ENCODE results near the gene HABP4.

HABP4 gene

GRCh38 chr9:96436063-96436455 lies 13.9 kb upstream of the HABP4 start:
- no peak for DNase-seq

GRCh38 chr9:96436456-96437126 lies 13.4 kb upstream of the HABP4 start:
- no peak for DNase-seq

- DNase-seq = no peak
Observed at GRCh38 chr9:96437454-96437853, 12.5 kb upstream of the HABP4 start.

- DNase-seq = no peak
Observed at GRCh38 chr9:96440671-96441199, 9.2 kb upstream of the HABP4 start.

GRCh38 chr9:96441798-96442445 lies 8.0 kb upstream of the HABP4 start:
- DNase-seq = no peak

GRCh38 chr9:96442491-96442890 lies 7.5 kb upstream of the HABP4 start:
- DNase-seq = no peak

- DNase-seq = no peak
Observed at GRCh38 chr9:96447406-96447805, 2.6 kb upstream of the HABP4 start.

- no peak for DNase-seq
Observed at GRCh38 chr9:96448546-96449170, 1.3 kb upstream of the HABP4 start.

DNA sequence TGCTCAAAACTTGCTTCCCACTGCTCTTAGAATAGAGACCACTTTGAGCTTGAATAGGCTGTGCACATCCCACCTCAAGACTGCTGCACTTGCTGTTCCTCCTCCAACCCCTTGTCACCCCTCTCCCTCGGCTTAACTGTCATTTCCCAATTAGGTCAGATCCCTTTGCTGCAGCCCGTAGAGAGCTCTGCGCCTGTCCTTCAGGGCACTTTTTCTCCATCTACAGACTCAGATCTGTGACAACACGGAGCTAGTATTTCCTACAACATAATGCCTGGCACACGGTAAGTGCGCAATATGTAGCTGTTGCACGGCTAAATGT lies 485 bp upstream of the HABP4 start:
- no peak for DNase-seq

DNA sequence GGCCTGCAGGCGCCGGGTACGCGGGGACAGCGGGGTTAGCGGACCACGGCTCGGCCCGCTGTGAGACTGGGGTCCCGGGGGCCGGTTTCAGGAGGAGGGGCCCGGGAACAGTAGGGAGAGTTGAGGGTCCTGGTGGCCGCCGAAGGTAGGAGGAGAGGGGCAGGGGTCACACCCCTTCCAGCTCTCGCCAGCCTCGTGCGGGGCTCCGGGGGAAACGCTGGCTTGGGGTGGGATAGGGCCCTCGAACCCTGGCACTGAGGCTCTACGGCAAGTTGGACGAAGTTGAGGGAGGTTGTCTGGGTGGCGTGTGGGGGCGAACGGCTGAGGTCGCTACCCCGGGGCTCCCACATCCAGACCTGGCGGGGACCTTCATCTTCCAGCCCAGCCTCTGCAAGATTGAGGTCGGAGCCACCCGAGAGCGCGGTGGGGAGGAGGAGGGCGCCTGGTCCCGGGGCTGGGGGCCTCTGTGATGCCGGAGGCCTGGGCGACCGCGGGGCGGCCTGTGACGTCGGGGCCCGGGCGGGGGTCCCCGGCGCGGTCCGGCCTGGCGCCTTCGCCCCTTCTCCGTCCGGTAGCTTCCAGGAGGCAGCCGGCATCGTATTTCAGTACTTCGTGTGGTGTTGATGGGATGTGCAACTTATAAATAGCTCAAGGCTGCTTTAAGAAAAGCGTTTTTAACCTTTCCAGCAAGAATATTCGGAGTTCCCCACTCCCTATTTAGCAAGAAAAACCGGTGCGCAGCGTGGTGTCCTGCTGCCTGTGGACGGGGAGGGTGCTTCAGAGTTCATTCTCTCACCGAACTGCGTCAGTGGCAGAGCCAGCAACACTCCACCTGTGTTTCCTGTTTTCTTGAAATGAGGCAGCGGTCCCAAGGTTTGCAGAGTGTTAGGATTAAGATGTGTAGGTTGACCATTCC lies 902 bp downstream of the HABP4 start:
- DNase-seq = peak; percentile 58

DNA sequence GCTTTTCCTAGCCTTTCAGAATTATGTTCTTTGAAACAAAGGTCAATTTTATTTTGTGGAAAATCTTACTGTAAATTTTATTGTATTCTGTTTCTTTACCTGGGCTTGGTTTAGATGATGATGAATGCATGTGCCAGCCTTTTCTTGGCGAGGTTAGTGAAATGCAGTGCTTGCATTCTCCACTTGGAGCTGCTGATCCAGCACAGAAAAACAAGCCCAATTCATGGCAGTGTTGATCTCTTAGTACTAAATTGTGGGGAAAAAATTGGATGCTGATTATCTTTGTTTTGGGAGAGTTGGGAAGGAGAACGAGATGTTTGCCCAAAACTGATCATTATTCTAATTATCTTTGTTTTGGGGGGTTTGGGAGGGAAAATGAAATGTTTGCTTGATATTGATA lies 3.7 kb downstream of the HABP4 start:
- no peak for DNase-seq

DNA sequence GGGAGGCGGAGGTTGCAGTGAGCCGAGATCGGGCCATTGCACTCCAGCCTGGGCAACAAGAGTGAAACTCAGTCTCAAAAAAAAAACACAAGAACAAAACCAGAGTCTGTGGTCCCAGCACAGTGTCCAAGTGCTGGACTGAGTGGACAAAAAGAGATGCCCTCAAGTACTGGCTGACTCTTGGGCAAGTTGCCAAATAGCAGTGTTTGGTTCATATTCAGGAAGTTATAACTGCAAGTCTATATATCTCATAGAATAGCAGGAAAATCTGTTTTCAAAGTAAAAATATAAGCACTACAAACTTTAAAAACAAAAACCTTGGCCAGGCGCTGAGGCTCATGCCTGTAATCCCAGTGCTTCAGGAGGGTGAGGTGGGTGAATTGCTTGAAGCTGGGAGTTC lies 7.3 kb downstream of the HABP4 start:
- DNase-seq = no peak

GRCh38 chr9:96458226-96458625 lies 8.3 kb downstream of the HABP4 start:
- DNase-seq = no peak

GRCh38 chr9:96459268-96460007 lies 9.5 kb downstream of the HABP4 start:
- DNase-seq = no peak

DNA sequence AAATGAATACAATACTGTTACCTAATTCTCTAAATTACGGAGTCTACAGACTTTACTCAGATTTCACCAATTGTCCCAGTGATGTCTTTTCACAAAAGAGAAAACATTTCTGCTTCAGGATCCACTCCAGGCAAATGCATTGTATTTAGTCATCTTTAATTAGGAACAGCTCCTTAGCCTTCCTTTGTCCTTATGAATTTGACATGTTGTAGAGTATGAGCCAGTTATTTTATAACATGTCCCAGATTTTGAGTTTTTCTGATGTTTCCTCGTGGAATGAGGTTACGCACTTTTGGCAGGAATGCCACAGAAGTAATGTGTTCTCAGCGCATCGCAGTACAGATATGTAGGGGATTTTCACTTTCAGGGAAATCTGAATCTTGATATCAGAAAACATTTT lies 10.5 kb downstream of the HABP4 start:
- DNase-seq = no peak

DNA sequence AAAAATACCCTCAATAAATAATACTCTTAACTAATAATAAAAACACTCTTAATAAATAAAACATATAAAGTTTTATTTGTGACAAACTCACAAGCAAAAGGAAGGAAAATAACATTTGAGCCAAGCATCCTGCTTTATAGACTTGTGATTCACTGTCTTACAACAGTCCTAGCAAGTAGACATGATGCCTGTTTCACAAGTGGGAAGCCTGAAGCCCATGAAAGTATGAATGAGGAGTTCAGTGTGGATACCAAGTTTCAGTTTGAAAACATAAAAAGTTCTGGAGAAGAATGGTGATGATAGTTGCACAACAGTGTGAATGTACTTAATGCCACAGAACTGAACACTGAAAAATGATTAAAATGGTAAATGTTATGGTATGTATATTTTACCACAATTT lies 10.9 kb downstream of the HABP4 start:
- DNase-seq = no peak

DNA sequence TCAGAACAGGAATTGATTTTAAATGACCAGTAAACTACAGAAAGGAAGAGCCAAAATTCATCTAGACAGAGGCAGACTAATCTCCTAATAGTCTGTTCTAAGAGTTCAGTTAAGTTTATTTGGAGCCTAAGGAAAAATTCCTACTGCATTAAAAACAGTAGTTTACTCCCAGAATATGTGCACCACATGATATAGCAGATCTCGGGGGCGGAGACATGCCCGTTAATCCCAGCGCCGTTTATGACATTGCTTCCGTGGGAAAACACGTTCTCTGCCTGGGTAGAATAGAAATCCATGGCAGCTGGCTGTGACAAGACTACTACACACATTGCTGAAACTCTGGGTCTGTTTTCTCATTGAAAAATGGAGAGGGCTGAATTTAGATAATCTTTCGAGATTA lies 11.4 kb downstream of the HABP4 start:
- DNase-seq = no peak

- no peak for DNase-seq
Observed at GRCh38 chr9:96462541-96462940, 12.6 kb downstream of the HABP4 start.

DNA sequence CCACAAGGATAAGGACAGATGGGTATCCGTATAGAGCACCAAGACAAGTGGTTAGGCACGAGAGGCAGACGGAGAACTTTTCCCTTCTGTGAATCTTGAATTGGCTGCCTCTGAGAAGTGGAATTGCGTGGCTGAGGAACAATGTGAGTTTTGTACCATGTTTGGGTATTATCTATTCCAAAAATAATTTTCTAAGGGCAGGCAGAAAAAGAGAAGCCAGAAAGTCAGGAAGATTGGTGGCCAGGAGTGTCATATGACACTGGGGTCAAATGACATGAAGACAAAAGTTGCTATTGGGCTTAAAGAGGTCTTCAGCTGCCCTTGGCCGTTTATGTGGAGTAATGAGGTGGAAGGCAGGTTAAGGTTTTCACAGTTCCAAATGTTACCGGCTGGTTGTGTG lies 14.5 kb downstream of the HABP4 start:
- DNase-seq = no peak

DNA sequence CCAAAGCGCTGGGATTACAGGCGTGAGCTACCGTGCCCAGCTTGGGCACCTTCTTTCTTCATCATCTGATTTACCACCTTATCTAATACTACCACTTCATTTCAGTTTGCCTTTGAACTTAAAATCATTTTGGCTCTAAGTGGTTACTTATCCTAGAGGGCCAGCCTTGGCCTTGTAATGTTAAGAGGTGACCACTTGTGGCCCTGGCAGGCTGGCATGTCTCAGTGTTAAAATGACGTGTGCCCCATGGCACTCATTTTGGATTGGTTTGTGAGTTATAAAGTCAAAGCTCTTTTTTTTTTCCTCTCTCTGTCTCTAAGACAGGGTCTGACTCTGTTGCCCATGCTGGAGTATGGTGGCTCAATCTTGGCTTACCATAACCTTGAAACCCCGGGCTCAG lies 17.8 kb downstream of the HABP4 start:
- DNase-seq = no peak

DNA sequence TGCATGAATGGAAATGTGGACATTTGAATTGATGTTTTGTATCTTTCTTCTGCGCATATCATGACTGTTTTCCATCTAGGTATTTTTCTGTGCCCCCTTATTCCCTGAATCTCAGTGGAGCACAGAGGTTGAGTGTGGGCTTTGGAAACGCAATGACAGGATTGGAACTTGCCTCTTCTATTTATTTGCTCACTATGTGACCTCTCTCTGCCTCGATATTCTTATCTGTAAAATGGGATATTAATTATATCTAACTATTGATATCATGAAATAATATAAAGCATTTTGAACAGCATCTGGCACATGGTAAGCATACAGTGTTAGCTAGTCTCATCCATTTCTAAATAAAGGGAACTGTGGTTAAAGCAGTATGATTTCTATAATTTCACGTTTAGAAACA lies 26.0 kb downstream of the HABP4 start:
- no peak for DNase-seq

DNA sequence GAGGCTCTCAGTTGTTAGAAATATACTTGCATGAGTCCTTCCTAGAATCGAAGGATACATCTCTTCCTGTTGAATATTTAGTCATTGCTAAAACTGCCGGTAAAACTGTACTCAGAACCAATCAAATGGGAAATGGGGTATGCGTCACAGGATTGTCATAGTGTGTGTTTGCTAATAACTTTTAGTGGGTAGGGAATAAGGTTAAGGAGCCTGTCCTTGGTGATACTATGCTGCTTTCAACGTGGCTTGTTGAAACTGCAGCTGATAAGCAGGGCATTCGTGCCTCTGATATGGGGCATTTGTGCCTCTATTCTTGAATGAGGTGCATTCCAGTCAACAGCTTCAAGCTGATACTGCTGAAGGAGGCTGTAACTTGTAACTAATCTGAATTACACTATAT lies 26.6 kb downstream of the HABP4 start:
- no peak for DNase-seq

Measured in central memory CD4-positive, alpha-beta T cell (primary cell).